Limb (tissue), 2 donors: ENCODE results near the gene RNU1-3.
"Not testable (repeated sequence)": the region's sequence is repeated elsewhere in the genome, so short reads cannot be mapped to it uniquely, and the experiment has no call there.

Source experiments
- DNase-seq, 2 donors: peaks; one replicate each; pipeline ENCODE4 v3.0.0-alpha.2; 2016; ENCODE audit errors: extremely low spot score in 2 of 2

RNU1-3 gene

GRCh38 chr1:16666502-16667413, at the start of gene RNU1-3:
Gene RNU1-3 (minus strand): TSS chr1:16666948.
- not testable (repeated sequence) for DNase-seq

- DNase-seq, result not testable (repeated sequence)
Observed at GRCh38 chr1:16713480-16713879, 46.7 kb upstream of the RNU1-3 start.

- peak in 1 of 2 donors; percentile 24 for DNase-seq
Observed at GRCh38 chr1:16712984-16713383, 46.2 kb upstream of the RNU1-3 start.

GRCh38 chr1:16712582-16712981, 45.8 kb upstream of the RNU1-3 start:
- DNase-seq, result peak in 1 of 2 donors; percentile 46

- DNase-seq, result peak in 1 of 2 donors; percentile 28
Observed at GRCh38 chr1:16712131-16712530, 45.4 kb upstream of the RNU1-3 start.

- DNase-seq, result peak in 1 of 2 donors; percentile 64
Observed at GRCh38 chr1:16710618-16711017, 43.9 kb upstream of the RNU1-3 start.

- DNase-seq, result peak in 1 of 2 donors; percentile 36
Observed at GRCh38 chr1:16709659-16710087, 42.9 kb upstream of the RNU1-3 start.

- not testable (repeated sequence) for DNase-seq
Observed at GRCh38 chr1:16708704-16709103, 42.0 kb upstream of the RNU1-3 start.

GRCh38 chr1:16707130-16708093, 40.7 kb upstream of the RNU1-3 start:
- DNase-seq, result peak in 1 of 2 donors; percentile 27

- DNase-seq, result peak in 1 of 2 donors; percentile 35
Observed at GRCh38 chr1:16706302-16706701, 39.6 kb upstream of the RNU1-3 start.

GRCh38 chr1:16704502-16705100, 37.9 kb upstream of the RNU1-3 start:
- DNase-seq, result not testable (repeated sequence)

- DNase-seq, result peak in 1 of 2 donors; percentile 38
Observed at GRCh38 chr1:16704076-16704475, 37.3 kb upstream of the RNU1-3 start.

GRCh38 chr1:16703602-16704001, 36.9 kb upstream of the RNU1-3 start:
- DNase-seq, result peak in 1 of 2 donors; percentile 14

- not testable (repeated sequence) for DNase-seq
Observed at GRCh38 chr1:16703141-16703540, 36.4 kb upstream of the RNU1-3 start.

GRCh38 chr1:16702280-16702679, 35.5 kb upstream of the RNU1-3 start:
- not testable (repeated sequence) for DNase-seq

- DNase-seq, result not testable (repeated sequence)
Observed at GRCh38 chr1:16701189-16701588, 34.4 kb upstream of the RNU1-3 start.

GRCh38 chr1:16700138-16700895, 33.6 kb upstream of the RNU1-3 start:
- DNase-seq, result not testable (repeated sequence)

GRCh38 chr1:16699440-16699839, 32.7 kb upstream of the RNU1-3 start:
- peak in 1 of 2 donors; percentile 39 for DNase-seq

- not testable (repeated sequence) for DNase-seq
Observed at GRCh38 chr1:16697152-16697551, 30.4 kb upstream of the RNU1-3 start.

- DNase-seq, result peak in 1 of 2 donors; percentile 44
Observed at GRCh38 chr1:16696507-16697150, 29.9 kb upstream of the RNU1-3 start.
